CMK (cell line): Measurements from ENCODE around the gene FAM181B.
"Not testable (repeated sequence)": the region's sequence is repeated elsewhere in the genome, so short reads cannot be mapped to it uniquely, and the experiment has no call there.

Source experiments
- DNase-seq: peaks from one replicate; pipeline ENCODE4 v3.0.0-alpha.2; 2010; ENCODE audit warnings: low read depth

The FAM181B gene

GRCh38 chr11:82732734-82733443 is 775 bp downstream of the FAM181B start:
- no peak for DNase-seq

- DNase-seq: no peak
Measured at GRCh38 chr11:82732348-82732733, 1.3 kb downstream of the FAM181B start.

- DNase-seq: no peak
Measured at GRCh38 chr11:82731691-82732277, 1.9 kb downstream of the FAM181B start.

GRCh38 chr11:82730754-82731153 is 2.9 kb downstream of the FAM181B start:
- no peak for DNase-seq

- DNase-seq: no peak
Measured at GRCh38 chr11:82730286-82730685, 3.4 kb downstream of the FAM181B start.

- DNase-seq: no peak
Measured at GRCh38 chr11:82724026-82724425, 9.6 kb downstream of the FAM181B start.

- no peak for DNase-seq
Measured at GRCh38 chr11:82722231-82722630, 11.4 kb downstream of the FAM181B start.

- no peak for DNase-seq
Measured at GRCh38 chr11:82720267-82721065, 13.2 kb downstream of the FAM181B start.

- DNase-seq: no peak
Measured at GRCh38 chr11:82719361-82720105, 14.1 kb downstream of the FAM181B start.

GRCh38 chr11:82718821-82719220 is 14.8 kb downstream of the FAM181B start:
- no peak for DNase-seq

- DNase-seq: no peak
Measured at GRCh38 chr11:82718307-82718706, 15.4 kb downstream of the FAM181B start.

- no peak for DNase-seq
Measured at GRCh38 chr11:82714346-82715174, 19.1 kb downstream of the FAM181B start.

GRCh38 chr11:82711648-82712047 is 22.0 kb downstream of the FAM181B start:
- no peak for DNase-seq

- no peak for DNase-seq
Measured at GRCh38 chr11:82703796-82704195, 29.9 kb downstream of the FAM181B start.

- no peak for DNase-seq
Measured at GRCh38 chr11:82703226-82703625, 30.4 kb downstream of the FAM181B start.

GRCh38 chr11:82701847-82702520 is 31.7 kb downstream of the FAM181B start:
- no peak for DNase-seq

- DNase-seq: no peak
Measured at GRCh38 chr11:82698576-82699352, 34.9 kb downstream of the FAM181B start.

- no peak for DNase-seq
Measured at GRCh38 chr11:82692981-82693380, 40.7 kb downstream of the FAM181B start.

- DNase-seq: not testable (repeated sequence)
Measured at GRCh38 chr11:82689347-82689746, 44.3 kb downstream of the FAM181B start.

GRCh38 chr11:82686211-82686610 is 47.5 kb downstream of the FAM181B start:
- no peak for DNase-seq
